GM18861 (cell line): ENCODE measurements around the gene EPS15.
"Not testable (repeated sequence)": the region's sequence is repeated elsewhere in the genome, so short reads cannot be mapped to it uniquely, and the experiment has no call there.

ENCODE experiments used
- ATAC-seq: cut with Tn5 transposase; IDR thresholded peaks from one replicate; pipeline ENCODE4 v1.9.1; 2021; ENCODE audit not compliant: unreplicated experiment

The EPS15 gene

DNA sequence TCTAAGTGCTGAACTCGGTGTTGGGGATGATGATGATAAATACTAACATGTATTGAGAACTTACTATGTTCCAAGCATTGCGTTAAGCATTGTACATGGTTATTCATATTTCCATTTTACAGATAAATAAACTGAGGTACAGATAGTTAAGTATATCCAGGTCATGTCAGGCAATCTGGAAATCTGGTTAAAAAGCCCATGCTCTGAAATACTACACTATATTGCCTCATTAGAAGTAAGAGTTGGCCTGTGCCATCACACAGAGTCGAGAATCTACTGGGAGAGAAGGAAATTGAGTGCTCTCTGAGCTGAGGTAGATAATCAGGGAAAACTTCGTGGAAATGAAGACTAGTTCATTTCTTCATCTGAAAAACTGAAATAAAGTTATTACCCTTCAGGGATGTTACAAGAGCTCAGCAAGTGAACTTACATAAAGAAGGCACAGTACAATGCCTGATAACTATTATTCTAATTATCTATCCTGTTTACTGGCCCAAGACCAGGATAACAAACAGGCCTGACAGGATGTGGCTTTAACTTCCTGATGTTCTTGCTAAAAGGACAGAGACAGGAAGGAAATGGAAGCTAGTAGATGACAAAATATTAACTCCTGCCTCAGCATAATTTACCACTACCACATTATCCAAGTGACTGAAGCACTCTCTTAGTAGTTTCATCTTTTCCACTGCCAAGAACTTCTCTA is 85.6 kb downstream of the EPS15 start:
- no peak for ATAC-seq

DNA sequence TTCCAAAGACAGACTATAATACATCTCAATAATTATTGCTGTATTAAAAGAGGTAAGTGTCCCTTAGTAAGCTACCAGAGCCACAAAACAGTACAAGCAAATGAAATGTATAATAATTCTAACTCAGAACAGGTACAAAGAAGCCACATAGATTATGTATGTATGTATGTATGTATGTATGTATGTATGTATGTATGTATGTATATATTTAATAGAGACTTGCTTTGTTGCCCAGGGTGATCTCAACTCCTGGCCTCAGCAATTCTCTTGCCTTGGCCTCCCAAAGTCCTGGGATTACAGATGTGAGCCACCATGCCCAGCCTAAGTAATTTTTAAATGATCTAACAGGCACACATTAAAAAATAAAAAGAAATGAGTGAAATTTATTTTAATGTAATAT is 86.9 kb downstream of the EPS15 start:
- ATAC-seq, result no peak

GRCh38 chr1:51427438-51427837 is 91.6 kb downstream of the EPS15 start:
- ATAC-seq, result no peak

DNA sequence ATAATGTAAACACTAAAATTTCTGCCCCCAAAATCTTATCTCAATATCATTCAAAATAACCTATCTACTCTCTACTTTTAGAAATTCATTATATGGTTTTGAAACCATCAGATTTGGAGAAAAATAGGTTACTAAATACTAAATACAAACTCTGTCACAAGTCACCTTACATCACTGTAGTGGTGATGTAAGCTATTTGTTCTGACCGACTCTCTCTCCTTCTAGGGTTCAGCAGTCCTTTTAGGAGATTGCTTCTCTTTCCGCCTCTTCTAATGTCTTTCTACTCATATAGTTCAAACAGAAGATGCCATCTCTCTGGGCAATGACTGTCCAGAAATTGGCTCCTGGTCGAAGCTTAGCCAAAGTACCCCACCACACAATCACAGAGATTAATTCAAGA is 93.1 kb downstream of the EPS15 start:
- ATAC-seq, result no peak

DNA sequence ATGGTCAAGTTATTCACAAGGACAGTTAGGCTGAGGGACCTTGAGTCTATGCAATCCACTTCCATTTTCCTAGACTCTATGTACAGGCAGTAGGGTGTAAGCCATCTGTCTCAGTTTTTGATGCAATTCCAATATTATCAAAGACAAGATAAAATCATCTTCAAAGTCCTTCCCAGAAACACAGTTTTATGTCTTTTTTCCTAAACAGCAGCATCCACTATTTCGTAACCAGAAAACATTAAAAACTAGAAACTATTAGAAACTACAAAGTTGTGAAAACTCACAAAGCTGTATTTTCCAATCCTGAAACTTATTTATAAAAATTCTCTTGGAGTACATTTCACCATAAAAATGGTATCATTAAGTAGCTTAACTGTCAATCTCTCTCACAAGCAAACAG is 93.8 kb downstream of the EPS15 start:
- ATAC-seq, result no peak

- no peak for ATAC-seq
These were observed 95.8 kb downstream of the EPS15 start for GRCh38 chr1:51423073-51423821.

DNA sequence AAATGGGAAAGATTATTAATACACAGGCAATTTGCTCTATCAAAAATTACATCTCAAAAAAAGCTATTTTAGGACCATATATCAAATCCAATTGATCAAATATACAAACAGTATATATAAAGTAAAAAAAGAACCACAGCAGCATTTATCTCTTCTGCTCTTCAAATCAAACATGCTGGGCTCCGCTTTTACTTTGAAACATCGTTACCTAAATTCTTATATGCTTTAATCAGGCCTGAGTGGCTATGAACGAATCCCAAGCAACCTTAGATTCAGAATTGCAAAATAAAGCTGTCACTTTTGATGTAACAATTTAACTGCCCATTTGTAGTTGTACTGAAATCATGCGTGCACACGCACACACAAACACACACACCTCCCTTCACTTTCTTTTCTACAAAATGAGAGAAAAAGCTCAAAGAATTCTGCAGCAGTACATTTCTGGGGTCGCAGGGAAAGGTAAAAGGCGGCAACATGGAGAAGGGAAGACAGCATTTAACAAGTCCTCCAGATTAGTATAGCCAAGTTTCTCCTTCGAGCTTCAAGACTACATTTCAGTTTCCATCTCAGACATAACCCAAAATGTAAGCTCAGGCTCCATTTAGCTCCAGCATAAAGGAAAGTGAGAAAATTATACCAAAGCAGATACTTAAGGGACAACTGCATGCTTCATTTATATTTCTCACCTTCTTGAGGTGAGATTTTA is 96.5 kb downstream of the EPS15 start:
- ATAC-seq, result no peak

DNA sequence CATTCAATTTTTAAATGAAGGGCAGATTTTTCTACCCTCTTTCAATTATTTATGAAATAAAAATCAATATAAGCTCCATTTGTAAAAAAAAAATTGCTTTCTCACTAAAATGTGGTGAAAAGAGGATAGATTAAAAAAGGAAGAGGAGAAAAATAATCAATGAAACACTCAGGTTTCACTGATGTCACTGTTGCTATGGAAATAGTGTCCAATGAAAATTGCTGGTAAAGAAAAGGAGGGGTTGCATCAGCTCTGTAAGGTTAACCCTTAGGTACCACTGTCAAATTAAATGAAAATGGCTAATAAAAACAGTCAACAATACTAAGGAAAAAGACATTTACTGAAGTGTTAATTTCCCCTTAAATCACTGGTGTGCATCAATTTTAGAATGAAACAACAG is 97.1 kb downstream of the EPS15 start:
- no peak for ATAC-seq

GRCh38 chr1:51420867-51421627 is 98.0 kb downstream of the EPS15 start:
- ATAC-seq, result no peak

DNA sequence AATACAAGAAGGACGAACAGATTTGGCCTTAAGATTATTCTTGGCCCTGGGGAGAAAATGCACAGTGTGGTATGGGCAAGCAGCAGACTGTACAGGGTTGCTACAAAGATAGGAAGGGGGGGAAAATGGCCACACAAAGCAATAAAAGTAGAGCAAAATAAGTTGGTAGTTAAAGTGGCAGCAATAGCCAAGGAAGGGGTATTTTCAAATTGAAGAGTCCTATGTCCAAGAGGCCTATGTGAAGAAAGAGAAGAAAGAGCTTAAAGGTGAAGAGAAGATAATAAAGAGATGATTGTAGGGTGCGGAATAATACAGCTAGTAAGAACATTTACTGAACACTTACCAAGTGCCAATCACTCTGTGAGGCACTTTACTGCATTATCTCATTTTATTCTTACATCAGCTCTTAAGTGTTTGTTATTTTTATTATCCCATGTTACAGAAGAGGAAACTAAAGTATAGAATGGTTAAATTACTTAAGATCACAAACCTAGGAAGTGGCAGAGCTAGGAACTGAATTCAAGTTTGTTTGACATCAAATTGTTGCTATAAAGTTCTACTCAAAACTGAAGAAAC is 100.6 kb downstream of the EPS15 start:
- no peak for ATAC-seq

DNA sequence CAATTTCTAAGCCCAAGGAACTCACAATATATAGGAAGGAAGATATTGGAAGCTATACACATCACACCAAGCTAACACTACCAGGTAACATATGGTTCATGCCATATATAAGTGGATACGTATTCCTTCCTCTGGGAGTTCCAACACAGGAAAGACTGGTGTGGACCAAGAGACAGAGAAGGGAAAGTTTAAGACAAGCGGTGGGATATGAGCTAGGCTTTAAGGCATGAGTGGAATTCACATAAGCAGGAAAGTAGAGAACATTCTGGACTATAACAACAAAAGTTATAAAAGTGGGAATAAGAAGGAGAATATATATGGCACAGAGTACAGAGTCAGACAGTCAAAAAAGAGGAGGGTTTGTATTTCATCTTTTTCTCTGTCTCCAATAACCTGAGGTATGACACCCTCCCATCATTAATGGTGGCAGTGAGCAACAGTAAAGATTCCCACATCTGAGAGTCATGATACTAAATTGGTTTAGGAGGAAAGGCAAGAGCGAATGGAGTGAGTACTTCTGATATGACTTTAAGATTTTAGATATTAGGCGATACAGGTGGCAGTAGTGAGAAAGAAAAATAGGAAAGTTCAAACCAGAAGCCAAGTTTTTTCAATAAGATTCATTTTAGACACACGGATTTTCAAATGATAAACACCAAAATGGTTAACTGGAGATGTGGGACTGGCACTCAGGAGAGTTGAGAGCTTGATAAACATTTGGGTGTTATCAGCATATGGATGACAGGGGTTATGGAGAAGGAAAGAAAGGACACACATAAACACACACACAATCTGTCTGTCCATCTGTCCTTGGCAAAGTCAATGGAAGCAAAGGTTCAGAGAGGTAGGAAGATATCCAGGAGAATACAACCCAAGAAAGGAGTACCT is 101.3 kb downstream of the EPS15 start:
- ATAC-seq, result no peak

DNA sequence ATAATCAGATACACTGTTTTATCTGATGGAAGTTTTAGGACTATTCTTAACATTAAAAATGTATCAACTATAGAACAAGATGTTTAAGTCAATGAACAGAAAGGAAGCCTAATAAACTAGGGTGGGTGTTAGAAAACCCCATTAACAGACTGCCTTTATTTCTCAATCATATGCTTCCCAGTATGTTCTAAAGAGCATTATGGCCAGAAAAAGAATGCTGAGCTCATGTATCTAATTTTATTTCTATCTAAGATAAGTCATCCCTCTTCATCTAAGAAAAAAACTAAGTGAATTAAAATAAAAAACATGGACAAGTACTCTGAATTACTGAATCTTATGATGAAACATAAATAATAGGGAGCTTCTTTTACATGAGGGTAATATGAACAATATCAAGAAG is 102.2 kb downstream of the EPS15 start:
- ATAC-seq, result no peak

DNA sequence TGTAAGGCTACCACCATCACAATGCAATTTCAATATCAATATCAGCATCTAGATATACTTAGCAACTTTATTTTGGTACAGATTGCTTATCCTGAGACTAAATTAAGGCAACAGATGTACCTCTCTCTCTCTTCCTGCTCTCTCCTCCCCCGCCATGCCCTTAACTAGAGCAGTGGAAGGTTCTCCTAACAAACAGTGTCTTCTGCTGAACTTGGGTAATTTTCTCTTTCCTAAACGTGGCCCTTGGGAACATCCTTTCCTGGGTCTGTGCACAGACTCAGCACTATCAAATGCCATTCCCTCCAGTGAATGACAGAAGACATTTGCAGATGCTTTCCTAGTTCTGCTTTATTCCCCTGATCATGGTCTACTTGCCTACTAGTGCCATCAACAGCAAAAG is 103.1 kb downstream of the EPS15 start:
- ATAC-seq, result no peak

- ATAC-seq, result no peak
These were observed 104.3 kb downstream of the EPS15 start for GRCh38 chr1:51414811-51415210.

DNA sequence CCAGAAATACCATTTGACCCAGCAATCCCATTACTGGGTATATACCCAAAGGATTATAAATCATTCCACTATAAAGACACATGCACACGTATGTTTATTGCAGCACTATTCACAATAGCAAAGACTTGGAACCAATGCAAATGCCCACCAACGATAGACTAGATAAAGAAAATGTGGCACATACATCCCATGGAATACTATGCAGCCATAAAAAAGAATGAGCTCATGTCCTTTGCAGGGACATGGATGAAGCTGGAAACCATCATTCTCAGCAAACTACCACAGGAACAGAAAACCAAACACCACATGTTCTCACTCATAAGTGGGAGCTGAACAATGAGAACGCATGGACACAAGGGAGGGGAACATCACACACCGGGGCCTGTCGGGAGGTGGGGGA is 107.2 kb downstream of the EPS15 start:
- not testable (repeated sequence) for ATAC-seq

DNA sequence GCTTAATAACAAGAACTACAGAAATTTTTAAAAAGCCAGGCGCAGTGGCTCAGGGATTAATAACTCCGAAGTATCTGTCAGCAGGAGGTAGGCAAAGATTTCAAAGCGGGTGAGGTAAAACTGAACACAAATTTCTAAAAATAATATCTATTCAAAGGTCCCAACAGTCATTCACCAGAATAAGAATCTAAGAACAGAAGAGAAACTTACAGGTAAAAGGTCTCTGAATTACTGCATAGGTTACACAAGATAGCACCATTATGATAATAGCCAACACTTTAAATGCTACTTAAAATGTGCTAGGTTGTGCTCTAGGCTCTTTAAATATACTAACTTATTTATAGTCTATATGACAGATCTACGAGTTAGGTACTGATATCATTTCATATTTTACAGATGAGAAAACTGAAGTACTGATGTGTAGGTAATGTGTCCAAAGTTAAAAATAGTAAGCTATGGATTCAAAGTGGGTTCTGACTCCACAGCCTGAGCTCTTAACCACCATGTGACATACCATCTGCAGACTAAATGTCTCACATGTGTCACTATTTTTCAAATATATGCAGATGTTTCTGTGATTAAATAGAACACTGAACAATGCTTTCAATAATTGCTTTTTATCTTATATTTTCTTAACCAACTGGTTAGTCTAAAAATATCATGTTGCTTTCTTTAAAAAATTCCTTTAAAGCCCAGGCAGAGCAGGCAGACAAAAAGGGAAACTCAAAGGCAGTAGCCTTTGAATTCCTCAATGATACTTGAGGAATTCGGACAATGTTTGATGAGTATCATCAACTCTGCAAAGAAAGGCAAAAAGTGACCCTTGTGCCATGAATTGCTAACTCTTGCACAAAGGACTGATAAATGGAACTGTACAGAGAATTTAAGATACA is 108.3 kb downstream of the EPS15 start:
- ATAC-seq, result no peak

DNA sequence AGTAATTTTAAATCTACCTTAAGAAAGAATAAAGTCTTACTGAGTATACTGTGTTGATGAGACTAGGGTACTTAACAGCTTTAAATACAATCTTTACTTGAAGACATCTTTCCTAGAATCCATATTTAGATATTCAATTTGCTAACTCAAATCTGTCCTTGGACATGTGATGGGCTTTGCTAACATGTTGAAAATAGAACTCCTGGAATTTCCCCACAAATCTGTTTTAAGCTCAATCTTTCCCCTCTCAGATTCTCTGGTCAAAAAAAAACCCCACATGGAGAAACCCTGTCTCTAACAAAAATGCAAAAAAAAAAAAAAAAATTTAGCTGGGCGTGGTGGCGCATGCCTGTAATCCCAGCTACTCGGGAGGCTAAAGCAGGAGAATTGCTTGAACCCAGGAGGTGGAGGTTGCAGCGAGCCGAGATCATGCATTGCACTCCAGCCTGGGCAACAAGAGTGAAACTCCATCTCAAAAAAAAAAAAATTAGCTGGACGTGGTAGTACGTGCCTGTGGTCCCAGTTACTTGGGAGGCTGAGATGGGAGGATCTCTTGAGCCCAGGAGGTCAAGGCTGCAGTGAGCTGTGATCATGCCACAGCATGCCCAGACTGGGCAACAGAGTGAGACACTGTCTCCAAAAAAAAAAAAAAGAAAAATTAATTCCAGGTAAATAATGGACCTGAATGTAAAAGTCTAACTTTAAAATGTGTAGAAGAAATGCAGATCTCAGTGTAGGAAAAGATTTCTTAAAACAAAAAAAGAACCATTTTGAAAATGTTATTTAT is 109.1 kb downstream of the EPS15 start:
- ATAC-seq, result not testable (repeated sequence)

GRCh38 chr1:51392241-51392640 is 126.8 kb downstream of the EPS15 start:
- ATAC-seq, result no peak
